Ishikawa (cell line): ENCODE measurements around the gene TIAM1.

ENCODE experiments used
- CEBPB ChIP-seq: IDR thresholded peaks from 2 replicates; pipeline ENCODE4 v1.6.1; 2012
- CREB1 ChIP-seq: IDR thresholded peaks from 2 replicates; pipeline ENCODE4 v1.6.1; 2012; ENCODE audit warnings: low read depth
- EGR1 ChIP-seq: IDR thresholded peaks from 2 replicates; pipeline ENCODE4 v1.6.1; 2012
- EP300 ChIP-seq: IDR thresholded peaks from 2 replicates; pipeline ENCODE4 v1.6.1; 2012; ENCODE audit warnings: borderline replicate concordance
- FOXM1 ChIP-seq: IDR thresholded peaks from 2 replicates; pipeline ENCODE4 v1.6.1; 2012; ENCODE audit warnings: low read depth, borderline replicate concordance
- MAX ChIP-seq: IDR thresholded peaks from 2 replicates; pipeline ENCODE4 v1.6.1; 2012
- NFIC ChIP-seq: IDR thresholded peaks from 2 replicates; pipeline ENCODE4 v1.6.1; 2012
- RAD21 ChIP-seq: IDR thresholded peaks from 2 replicates; pipeline ENCODE4 v1.6.1; 2012; ENCODE audit warnings: low read depth
- TAF1 ChIP-seq: IDR thresholded peaks from 2 replicates; pipeline ENCODE4 v1.6.1; 2012; ENCODE audit warnings: low read depth, mild to moderate bottlenecking
- TCF12 ChIP-seq: IDR thresholded peaks from 2 replicates; pipeline ENCODE4 v1.6.1; 2012; ENCODE audit warnings: low read depth
- TEAD4 ChIP-seq: IDR thresholded peaks from 2 replicates; pipeline ENCODE4 v1.6.1; 2012
- USF1 ChIP-seq: IDR thresholded peaks from 2 replicates; pipeline ENCODE4 v1.6.1; 2012
- YY1 ChIP-seq: IDR thresholded peaks from 2 replicates; pipeline ENCODE4 v1.6.1; 2012; ENCODE audit warnings: low read depth
- ZBTB7A ChIP-seq: IDR thresholded peaks from 2 replicates; pipeline ENCODE4 v1.6.1; 2012; ENCODE audit warnings: low read depth
- TF ChIP-seq, protein P1 (sequence below): IDR thresholded peaks from 2 replicates; pipeline ENCODE4 v1.6.1; 2012; ENCODE audit warnings: low read depth, mild to moderate bottlenecking

Gene TIAM1

DNA sequence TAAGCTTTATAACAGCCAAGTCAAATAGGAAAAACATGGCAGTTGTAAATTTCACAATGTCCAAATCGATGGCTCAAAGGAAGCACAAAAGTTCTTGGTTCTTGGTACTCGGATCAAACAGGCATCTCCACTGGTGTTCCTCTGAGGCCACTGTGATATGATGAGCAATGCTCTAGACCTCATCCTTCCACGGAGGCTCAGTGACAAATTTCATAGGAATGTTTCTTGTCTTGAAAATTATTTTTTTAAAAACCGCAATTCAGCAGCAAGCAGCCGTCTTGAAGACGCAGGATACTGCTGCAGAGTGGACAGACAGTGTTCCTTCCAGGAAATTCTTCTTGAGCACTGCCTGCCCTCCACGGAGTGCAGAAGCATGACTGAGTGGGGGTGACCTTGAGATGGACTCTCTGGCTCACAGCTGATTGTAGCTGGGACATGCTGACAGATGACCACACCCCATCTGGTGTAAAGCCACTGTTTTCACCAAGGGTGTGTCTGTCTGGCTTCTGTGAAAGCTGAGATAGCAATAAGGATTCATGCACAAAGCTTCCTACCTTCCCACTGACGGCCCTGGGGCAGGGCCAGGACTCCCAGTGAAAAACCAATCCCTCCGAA is 61.9 kb downstream of the TIAM1 start:
- TF ChIP-seq RAD21 = no peak
- no peak for TF ChIP-seq TAF1
- TF ChIP-seq USF1 = no peak
- TF ChIP-seq, protein P1, sequence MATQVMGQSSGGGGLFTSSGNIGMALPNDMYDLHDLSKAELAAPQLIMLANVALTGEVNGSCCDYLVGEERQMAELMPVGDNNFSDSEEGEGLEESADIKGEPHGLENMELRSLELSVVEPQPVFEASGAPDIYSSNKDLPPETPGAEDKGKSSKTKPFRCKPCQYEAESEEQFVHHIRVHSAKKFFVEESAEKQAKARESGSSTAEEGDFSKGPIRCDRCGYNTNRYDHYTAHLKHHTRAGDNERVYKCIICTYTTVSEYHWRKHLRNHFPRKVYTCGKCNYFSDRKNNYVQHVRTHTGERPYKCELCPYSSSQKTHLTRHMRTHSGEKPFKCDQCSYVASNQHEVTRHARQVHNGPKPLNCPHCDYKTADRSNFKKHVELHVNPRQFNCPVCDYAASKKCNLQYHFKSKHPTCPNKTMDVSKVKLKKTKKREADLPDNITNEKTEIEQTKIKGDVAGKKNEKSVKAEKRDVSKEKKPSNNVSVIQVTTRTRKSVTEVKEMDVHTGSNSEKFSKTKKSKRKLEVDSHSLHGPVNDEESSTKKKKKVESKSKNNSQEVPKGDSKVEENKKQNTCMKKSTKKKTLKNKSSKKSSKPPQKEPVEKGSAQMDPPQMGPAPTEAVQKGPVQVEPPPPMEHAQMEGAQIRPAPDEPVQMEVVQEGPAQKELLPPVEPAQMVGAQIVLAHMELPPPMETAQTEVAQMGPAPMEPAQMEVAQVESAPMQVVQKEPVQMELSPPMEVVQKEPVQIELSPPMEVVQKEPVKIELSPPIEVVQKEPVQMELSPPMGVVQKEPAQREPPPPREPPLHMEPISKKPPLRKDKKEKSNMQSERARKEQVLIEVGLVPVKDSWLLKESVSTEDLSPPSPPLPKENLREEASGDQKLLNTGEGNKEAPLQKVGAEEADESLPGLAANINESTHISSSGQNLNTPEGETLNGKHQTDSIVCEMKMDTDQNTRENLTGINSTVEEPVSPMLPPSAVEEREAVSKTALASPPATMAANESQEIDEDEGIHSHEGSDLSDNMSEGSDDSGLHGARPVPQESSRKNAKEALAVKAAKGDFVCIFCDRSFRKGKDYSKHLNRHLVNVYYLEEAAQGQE = no peak
- TF ChIP-seq CEBPB = no peak
- no peak for TF ChIP-seq FOXM1
- no peak for TF ChIP-seq NFIC

- TF ChIP-seq USF1 = no peak
These were observed 62.5 kb downstream of the TIAM1 start for GRCh38 chr21:31281561-31281960.

GRCh38 chr21:31279986-31280385 is 64.1 kb downstream of the TIAM1 start:
- no peak for TF ChIP-seq EP300
- TF ChIP-seq, protein P1 = no peak
- TF ChIP-seq EGR1 = no peak
- no peak for TF ChIP-seq TCF12
- no peak for TF ChIP-seq FOXM1
- TF ChIP-seq MAX = no peak
- no peak for TF ChIP-seq CEBPB
- TF ChIP-seq NFIC = no peak
- no peak for TF ChIP-seq RAD21
- no peak for TF ChIP-seq TAF1
- no peak for TF ChIP-seq USF1
- TF ChIP-seq TEAD4 = no peak
- TF ChIP-seq YY1 = no peak
- TF ChIP-seq CREB1 = no peak
- TF ChIP-seq ZBTB7A = no peak

DNA sequence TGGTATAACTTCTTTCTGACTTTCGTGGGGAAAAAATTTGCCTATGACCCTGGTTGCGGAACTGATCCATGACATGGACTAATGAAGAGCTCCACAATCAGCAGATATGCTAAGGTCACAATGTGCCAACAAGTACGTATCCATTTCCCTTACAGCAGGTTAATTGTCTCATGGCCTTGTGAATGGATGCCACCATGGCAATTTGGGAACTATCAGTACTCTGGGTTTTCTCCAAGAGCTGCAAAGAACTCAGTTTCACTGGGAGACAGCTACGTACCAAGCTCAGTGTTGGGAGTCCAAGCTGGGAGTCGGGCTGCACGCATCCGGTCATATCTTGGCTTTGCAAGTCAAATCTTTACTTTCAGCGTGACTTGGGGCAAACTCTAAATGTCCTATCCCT is 64.8 kb downstream of the TIAM1 start:
- no peak for TF ChIP-seq ZBTB7A
- TF ChIP-seq YY1 = no peak
- TF ChIP-seq FOXM1 = no peak
- TF ChIP-seq TEAD4 = no peak
- TF ChIP-seq USF1 = no peak
- no peak for TF ChIP-seq MAX
- TF ChIP-seq CEBPB = no peak
- TF ChIP-seq RAD21 = no peak
- TF ChIP-seq EP300 = no peak
- TF ChIP-seq CREB1 = no peak
- TF ChIP-seq TAF1 = no peak
- TF ChIP-seq TCF12 = no peak
- no peak for TF ChIP-seq EGR1

DNA sequence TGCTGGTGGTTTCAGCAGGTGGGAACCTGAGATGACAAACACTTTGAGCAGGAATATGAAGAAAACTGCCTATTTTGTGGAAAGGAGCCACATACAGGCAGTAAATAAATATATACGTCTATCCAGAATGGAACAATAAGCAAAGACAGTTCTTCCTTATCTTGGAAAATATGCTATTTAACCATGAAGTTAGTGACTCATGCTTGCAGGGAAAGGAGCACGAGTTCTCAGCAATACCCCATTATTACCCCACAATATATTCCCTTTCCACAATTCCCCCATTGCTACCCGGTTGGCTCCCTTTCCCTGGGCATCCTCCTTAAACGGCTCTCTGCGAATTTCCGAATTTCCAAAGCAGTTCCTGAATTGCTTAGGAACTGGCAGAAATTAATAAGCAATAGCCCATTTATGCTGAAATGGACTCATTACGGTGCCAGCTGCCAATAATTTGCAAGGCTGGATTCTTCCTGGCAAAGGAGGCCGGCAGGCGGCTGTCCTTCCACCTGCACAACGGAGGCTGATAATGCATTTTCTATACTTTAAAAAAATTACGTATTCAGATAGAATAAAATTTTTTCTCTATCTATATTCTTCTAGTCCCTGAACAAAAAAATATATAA is 65.4 kb downstream of the TIAM1 start:
- TF ChIP-seq TEAD4 = no peak
- TF ChIP-seq CEBPB = no peak
- TF ChIP-seq EGR1 = no peak
- no peak for TF ChIP-seq ZBTB7A
- TF ChIP-seq TCF12 = no peak
- no peak for TF ChIP-seq EP300
- no peak for TF ChIP-seq RAD21
- no peak for TF ChIP-seq YY1
- TF ChIP-seq TAF1 = no peak
- no peak for TF ChIP-seq USF1
- no peak for TF ChIP-seq NFIC
- TF ChIP-seq, protein P1 = no peak
- no peak for TF ChIP-seq MAX
- no peak for TF ChIP-seq CREB1
- TF ChIP-seq FOXM1 = no peak
